HepG2 (cell line): ENCODE measurements around the gene NOTUM. TPM values are rescaled to one million over a fixed set of nuclear protein-coding genes. Genes with fewer than 3 reads are reported as not detected.

Experiments
- DPF2 ChIP-seq: sonication (generic); formaldehyde crosslinking; IDR thresholded peaks from 2 replicates; pipeline ENCODE4 v1.4.0; 2020; ENCODE audit warnings: mild to moderate bottlenecking, low read depth, missing genetic modification reagents, borderline replicate concordance
- GZF1 ChIP-seq: sonication (generic); formaldehyde crosslinking; IDR thresholded peaks from 2 replicates; pipeline ENCODE4 v1.5.1; 2020; ENCODE audit warnings: mild to moderate bottlenecking, missing genetic modification reagents
- JARID2 ChIP-seq: sonication (generic); formaldehyde crosslinking; IDR thresholded peaks from 2 replicates; pipeline ENCODE4 v1.8.1; 2023; ENCODE audit warnings: missing genetic modification reagents, inconsistent platforms; ENCODE audit not compliant: insufficient replicate concordance
- KDM5A ChIP-seq: fragments of 200-600 bp; sonication (generic); IDR thresholded peaks from 2 replicates; pipeline ENCODE4 v1.7.0; 2018; ENCODE audit warnings: antibody characterized with exemption, mild to moderate bottlenecking, low read length, borderline replicate concordance
- MEIS1 ChIP-seq: sonication (generic); formaldehyde crosslinking; IDR thresholded peaks from 2 replicates; pipeline ENCODE4 v1.9.0; 2021; ENCODE audit warnings: mild to moderate bottlenecking, missing genetic modification reagents, moderate library complexity, borderline replicate concordance
- RBM22 ChIP-seq: fragments of 200-400 bp; formaldehyde crosslinking; optimal IDR thresholded peaks from 2 replicates; pipeline ENCODE3; 2017; ENCODE audit warnings: mild to moderate bottlenecking, low read length, moderate library complexity
- SMYD3 ChIP-seq: sonication (generic); formaldehyde crosslinking; IDR thresholded peaks from 2 replicates; pipeline ENCODE4 v1.8.1; 2023; ENCODE audit warnings: mild to moderate bottlenecking, missing genetic modification reagents
- ZFP36 ChIP-seq: fragments of 150-350 bp; IDR thresholded peaks from 2 replicates; pipeline ENCODE4 v1.6.1; 2018; ENCODE audit warnings: borderline replicate concordance, low read length, low read depth; ENCODE audit not compliant: partially characterized antibody
- ZFP41 ChIP-seq: sonication (generic); formaldehyde crosslinking; IDR thresholded peaks from 2 replicates; pipeline ENCODE4 v1.4.0; 2020; ENCODE audit warnings: mild to moderate bottlenecking, missing genetic modification reagents, borderline replicate concordance
- ZNF17 ChIP-seq: sonication (generic); formaldehyde crosslinking; IDR thresholded peaks from 2 replicates; pipeline ENCODE4 v1.5.0; 2020; ENCODE audit warnings: mild to moderate bottlenecking, missing genetic modification reagents
- ZNF253 ChIP-seq: sonication (generic); formaldehyde crosslinking; IDR thresholded peaks from 2 replicates; pipeline ENCODE4 v1.8.0; 2022; ENCODE audit warnings: mild to moderate bottlenecking, missing genetic modification reagents, borderline replicate concordance
- ZNF367 ChIP-seq: sonication (generic); formaldehyde crosslinking; IDR thresholded peaks from 2 replicates; pipeline ENCODE4 v1.4.0; 2020; ENCODE audit warnings: missing genetic modification reagents, borderline replicate concordance
- ZNF441 ChIP-seq: sonication (generic); formaldehyde crosslinking; IDR thresholded peaks from 2 replicates; pipeline ENCODE4 v1.7.0; 2021; ENCODE audit warnings: missing genetic modification reagents, borderline replicate concordance
- ZNF589 ChIP-seq: sonication (generic); formaldehyde crosslinking; conservative IDR thresholded peaks from 2 replicates; pipeline ENCODE4 v1.8.0; 2022; ENCODE audit warnings: mild to moderate bottlenecking, moderate library complexity, missing genetic modification reagents
- ZNF598 ChIP-seq: sonication (generic); formaldehyde crosslinking; IDR thresholded peaks from 2 replicates; pipeline ENCODE4 v1.5.1; 2020; ENCODE audit warnings: mild to moderate bottlenecking, missing genetic modification reagents, borderline replicate concordance
- ZNF75D ChIP-seq: sonication (generic); formaldehyde crosslinking; IDR thresholded peaks from 2 replicates; pipeline ENCODE4 v1.8.1; 2023; ENCODE audit warnings: missing genetic modification reagents, mild to moderate bottlenecking, borderline replicate concordance
- ZNF792 ChIP-seq: IDR thresholded peaks from 2 replicates; pipeline ENCODE4 v1.6.1; 2016
- ZNF839 ChIP-seq: sonication (generic); formaldehyde crosslinking; IDR thresholded peaks from 2 replicates; pipeline ENCODE4 v1.4.0; 2020; ENCODE audit warnings: missing genetic modification reagents, mild to moderate bottlenecking, borderline replicate concordance
- polyA plus RNA-seq, 8 experiments: library from polyadenylated mRNA; depleted of rRNA in 3 of 8; stranded (reverse) in 7 of 8; unstranded in 1 of 8; fragments of >200 nt; fragmentation: Illumina TruSeq in 4 of 8; extraction: Trizol in 4 of 8; gene quantifications; 2 replicates each; pipeline versions ENCODE4 v1.2.1 to v1.2.3, GENCODE V29; 2011 to 2016; ENCODE audit warnings: low read depth in 4 of 8, missing spikeins in 1 of 8, mixed read lengths in 1 of 8; ENCODE audit not compliant: insufficient read depth in 1 of 8
- total RNA-seq, 5 experiments: library from RNA; depleted of rRNA; stranded (reverse); fragments of >200 nt; fragmentation: Illumina TruSeq; extraction: Trizol; gene quantifications; 2 replicates each; pipeline ENCODE4 v1.2.3, GENCODE V29; 2016; ENCODE audit warnings: low read depth in 1 of 5
- TF ChIP-seq, protein P1 (sequence below): sonication (generic); formaldehyde crosslinking; IDR thresholded peaks from 2 replicates; pipeline ENCODE4 v1.4.0; 2020; ENCODE audit warnings: missing genetic modification reagents
- TF ChIP-seq, protein P2 (sequence below): IDR thresholded peaks from 2 replicates; pipeline ENCODE4 v1.6.1; 2016
- TF ChIP-seq, protein P3 (sequence below): sonication (generic); formaldehyde crosslinking; IDR thresholded peaks from 2 replicates; pipeline ENCODE4 v1.4.0; 2020; ENCODE audit warnings: missing genetic modification reagents

The NOTUM gene
- total and polyA plus RNA-seq, 2 of the 13 experiments (the other 11 are each of a cell fraction or from before 2014, with no cell fraction given) = 150 to 160 TPM

DNA sequence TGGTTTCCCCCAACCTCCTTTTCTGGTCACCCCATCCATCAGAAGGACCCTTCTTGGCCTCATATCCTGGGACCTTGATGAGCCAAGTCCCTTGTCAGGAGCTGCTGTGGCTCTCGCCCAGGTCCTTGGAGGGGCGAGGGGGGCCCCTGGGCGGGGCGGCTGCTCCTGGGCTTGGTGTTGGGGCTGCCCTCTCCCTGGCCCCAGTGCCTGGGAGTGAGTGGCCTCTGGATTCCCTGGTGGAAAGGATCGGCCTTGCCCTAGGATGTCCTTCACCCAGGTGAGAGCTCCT is 6.2 kb upstream of the NOTUM start (continued):
- TF ChIP-seq DPF2 (CRISPR knock-in tag) (no peak), ZFP36 (no peak), ZNF367 (CRISPR knock-in tag) (no peak), SMYD3 (peak; percentile 7; the same call in 1 of the 2 replicates), MEIS1 (CRISPR knock-in tag) (no peak), ZFP41 (CRISPR knock-in tag) (0 out of 2 replicates have a peak, but pooled peaks have one; percentile 5), JARID2 (CRISPR knock-in tag) (no peak), ZNF441 (CRISPR knock-in tag) (no peak), KDM5A (no peak), ZNF839 (no peak), RBM22 (no peak), ZNF75D (CRISPR knock-in tag) (0 out of 2 replicates have a peak, but pooled peaks have one; percentile 14), ZNF589 (CRISPR knock-in tag) (no peak), ZNF792 (CRISPR knock-in tag) (no peak), GZF1 (CRISPR knock-in tag) (0 out of 2 replicates have a peak, but pooled peaks have one; percentile 19), ZNF598 (CRISPR knock-in tag) (no peak), ZNF17 (CRISPR knock-in tag) (peak; percentile 80), ZNF253 (CRISPR knock-in tag) (0 out of 2 replicates have a peak, but pooled peaks have one; percentile 1)
- TF ChIP-seq, protein P1, sequence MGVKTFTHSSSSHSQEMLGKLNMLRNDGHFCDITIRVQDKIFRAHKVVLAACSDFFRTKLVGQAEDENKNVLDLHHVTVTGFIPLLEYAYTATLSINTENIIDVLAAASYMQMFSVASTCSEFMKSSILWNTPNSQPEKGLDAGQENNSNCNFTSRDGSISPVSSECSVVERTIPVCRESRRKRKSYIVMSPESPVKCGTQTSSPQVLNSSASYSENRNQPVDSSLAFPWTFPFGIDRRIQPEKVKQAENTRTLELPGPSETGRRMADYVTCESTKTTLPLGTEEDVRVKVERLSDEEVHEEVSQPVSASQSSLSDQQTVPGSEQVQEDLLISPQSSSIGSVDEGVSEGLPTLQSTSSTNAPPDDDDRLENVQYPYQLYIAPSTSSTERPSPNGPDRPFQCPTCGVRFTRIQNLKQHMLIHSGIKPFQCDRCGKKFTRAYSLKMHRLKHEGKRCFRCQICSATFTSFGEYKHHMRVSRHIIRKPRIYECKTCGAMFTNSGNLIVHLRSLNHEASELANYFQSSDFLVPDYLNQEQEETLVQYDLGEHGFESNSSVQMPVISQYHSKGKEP (CRISPR knock-in tag) = no peak
- TF ChIP-seq, protein P2, sequence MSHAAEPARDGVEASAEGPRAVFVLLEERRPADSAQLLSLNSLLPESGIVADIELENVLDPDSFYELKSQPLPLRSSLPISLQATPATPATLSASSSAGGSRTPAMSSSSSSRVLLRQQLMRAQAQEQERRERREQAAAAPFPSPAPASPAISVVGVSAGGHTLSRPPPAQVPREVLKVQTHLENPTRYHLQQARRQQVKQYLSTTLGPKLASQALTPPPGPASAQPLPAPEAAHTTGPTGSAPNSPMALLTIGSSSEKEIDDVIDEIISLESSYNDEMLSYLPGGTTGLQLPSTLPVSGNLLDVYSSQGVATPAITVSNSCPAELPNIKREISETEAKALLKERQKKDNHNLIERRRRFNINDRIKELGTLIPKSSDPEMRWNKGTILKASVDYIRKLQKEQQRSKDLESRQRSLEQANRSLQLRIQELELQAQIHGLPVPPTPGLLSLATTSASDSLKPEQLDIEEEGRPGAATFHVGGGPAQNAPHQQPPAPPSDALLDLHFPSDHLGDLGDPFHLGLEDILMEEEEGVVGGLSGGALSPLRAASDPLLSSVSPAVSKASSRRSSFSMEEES = no peak
- TF ChIP-seq, protein P3, sequence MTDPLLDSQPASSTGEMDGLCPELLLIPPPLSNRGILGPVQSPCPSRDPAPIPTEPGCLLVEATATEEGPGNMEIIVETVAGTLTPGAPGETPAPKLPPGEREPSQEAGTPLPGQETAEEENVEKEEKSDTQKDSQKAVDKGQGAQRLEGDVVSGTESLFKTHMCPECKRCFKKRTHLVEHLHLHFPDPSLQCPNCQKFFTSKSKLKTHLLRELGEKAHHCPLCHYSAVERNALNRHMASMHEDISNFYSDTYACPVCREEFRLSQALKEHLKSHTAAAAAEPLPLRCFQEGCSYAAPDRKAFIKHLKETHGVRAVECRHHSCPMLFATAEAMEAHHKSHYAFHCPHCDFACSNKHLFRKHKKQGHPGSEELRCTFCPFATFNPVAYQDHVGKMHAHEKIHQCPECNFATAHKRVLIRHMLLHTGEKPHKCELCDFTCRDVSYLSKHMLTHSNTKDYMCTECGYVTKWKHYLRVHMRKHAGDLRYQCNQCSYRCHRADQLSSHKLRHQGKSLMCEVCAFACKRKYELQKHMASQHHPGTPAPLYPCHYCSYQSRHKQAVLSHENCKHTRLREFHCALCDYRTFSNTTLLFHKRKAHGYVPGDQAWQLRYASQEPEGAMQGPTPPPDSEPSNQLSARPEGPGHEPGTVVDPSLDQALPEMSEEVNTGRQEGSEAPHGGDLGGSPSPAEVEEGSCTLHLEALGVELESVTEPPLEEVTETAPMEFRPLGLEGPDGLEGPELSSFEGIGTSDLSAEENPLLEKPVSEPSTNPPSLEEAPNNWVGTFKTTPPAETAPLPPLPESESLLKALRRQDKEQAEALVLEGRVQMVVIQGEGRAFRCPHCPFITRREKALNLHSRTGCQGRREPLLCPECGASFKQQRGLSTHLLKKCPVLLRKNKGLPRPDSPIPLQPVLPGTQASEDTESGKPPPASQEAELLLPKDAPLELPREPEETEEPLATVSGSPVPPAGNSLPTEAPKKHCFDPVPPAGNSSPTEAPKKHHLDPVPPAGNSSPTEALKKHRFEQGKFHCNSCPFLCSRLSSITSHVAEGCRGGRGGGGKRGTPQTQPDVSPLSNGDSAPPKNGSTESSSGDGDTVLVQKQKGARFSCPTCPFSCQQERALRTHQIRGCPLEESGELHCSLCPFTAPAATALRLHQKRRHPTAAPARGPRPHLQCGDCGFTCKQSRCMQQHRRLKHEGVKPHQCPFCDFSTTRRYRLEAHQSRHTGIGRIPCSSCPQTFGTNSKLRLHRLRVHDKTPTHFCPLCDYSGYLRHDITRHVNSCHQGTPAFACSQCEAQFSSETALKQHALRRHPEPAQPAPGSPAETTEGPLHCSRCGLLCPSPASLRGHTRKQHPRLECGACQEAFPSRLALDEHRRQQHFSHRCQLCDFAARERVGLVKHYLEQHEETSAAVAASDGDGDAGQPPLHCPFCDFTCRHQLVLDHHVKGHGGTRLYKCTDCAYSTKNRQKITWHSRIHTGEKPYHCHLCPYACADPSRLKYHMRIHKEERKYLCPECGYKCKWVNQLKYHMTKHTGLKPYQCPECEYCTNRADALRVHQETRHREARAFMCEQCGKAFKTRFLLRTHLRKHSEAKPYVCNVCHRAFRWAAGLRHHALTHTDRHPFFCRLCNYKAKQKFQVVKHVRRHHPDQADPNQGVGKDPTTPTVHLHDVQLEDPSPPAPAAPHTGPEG = no peak
